Measurements from ENCODE around the gene PHB1. TPM values are rescaled to one million over a fixed set of nuclear protein-coding genes. Genes with fewer than 3 reads are reported as not detected.

PHB1 gene
- total and polyA plus RNA-seq, 5 experiments from 2014 or later: 61.8 to 196 (median 156) TPM

DNA sequence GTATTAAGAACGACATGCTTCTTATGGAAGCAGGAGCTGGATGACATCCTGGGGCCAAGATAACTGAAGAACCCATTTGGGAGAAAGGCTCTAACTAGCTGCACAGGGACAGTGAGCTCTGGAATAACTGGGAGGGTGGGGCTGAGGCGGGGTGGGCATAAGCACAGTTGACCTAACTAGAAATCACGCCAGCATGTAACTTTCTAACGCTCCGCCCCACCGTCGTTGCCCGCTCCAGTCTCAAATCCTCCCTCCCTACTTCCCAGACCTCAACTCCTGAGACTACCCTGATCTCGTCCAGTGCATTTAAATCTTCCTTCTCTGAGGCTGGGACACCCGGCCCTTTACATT, 436 bp downstream of the PHB1 start:
- Mint-ChIP-seq H3K4me3 (peak overlapping the region; percentile 89 to 100 (median 97)), H3K9me3 (no peaks in the 10 kb centered on the region), H3K36me3 (peaks cover 4 to 43% (median 11%) of the 10 kb centered on the region in 3 donors), H3K4me1 (peaks cover 12 to 40% (median 29%) of the 10 kb centered on the region in 4 donors), H3K27me3 (no peaks in the 10 kb centered on the region), H3K27ac (peak overlapping the region; percentile 84 to 98 (median 92))
- DNase-seq (no peak), ATAC-seq (no peak)
- POLR2A ChIA-PET: interaction anchor here (0.5 to 1.5 kb wide), 6 partner anchors 26 to 930 kb away, joined by 3 to 6 read pairs (median 4); partner anchors contain the start of gene FAM117A

DNA sequence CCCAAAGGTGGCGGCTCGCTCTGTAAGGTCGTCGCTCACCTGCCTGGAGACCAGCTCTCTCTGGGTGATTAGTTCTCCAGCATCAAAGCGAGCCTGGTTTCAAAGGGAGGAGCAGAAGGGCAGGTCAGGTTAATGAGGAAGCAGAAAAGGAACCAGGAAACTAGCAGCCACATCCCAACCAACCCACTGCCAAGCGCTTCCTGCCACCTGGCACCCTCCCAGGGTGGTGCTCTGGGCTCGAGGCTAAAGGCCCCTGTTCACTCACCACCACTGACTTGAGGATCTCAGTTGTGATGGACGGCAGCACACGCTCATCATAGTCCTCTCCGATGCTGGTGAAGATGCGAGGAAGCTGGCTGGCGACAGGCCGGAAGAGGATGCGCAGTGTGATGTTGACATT, 5.6 kb downstream of the PHB1 start:
- ATAC-seq (no peak), DNase-seq (no peak)
- POLR2A ChIA-PET: interaction anchor here (0.5 kb wide), 1 partner anchor 120 kb away, joined by 5 read pairs; no protein-coding TSS in a partner anchor
- no peaks in the 10 kb centered on the region for H3K27me3 Mint-ChIP-seq
- no peaks in the 10 kb centered on the region for H3K9me3 Mint-ChIP-seq
- H3K4me1 Mint-ChIP-seq: peaks cover 13 to 55% (median 38%) of the 10 kb centered on the region in 4 donors
- no peak overlapping the region for H3K4me3 Mint-ChIP-seq
- H3K27ac Mint-ChIP-seq: peak overlapping the region in 1 of 10 donors; percentile 29
- peaks cover 14 to 94% (median 33%) of the 10 kb centered on the region in 3 donors for H3K36me3 Mint-ChIP-seq

DNA sequence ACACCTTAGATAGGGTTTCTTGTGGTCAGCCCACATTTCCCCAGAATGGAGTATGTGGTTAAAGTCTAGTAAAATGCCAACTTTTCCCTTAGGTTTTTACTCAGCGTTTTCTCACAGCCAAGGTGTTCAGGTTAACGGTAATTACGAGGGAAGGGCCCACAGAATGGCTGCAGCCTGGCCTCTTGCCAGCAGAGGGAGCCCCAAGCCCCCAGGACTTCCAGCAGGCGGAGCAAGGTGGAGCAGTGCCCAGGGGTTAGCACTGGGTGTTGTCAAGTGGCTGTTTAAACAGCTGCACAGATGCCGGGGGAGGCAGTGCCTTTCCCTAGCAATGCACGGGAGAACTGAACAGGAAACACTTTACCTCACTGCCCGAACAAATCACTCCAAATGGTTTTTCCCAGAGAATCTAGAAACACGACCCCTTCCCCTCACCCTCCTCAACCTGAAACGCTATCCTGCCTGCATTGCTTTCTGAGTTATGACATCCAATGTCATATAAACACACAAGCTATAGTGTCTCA, 6.6 kb downstream of the PHB1 start:
- Mint-ChIP-seq H3K27me3 (no peaks in the 10 kb centered on the region), H3K9me3 (no peaks in the 10 kb centered on the region), H3K4me1 (peaks cover 18 to 56% (median 42%) of the 10 kb centered on the region in 4 donors), H3K4me3 (no peak overlapping the region), H3K36me3 (peaks cover 14 to 98% (median 33%) of the 10 kb centered on the region in 3 donors), H3K27ac (peak overlapping the region in 8 of 10 donors; percentile 13 to 79 (median 60))
- peak; percentile 69 to 89 (median 82) for DNase-seq
- POLR2A ChIA-PET: interaction anchor here (0.7 to 1.4 kb wide), 2 partner anchors 43 to 148 kb away, joined by 3 to 6 read pairs; no protein-coding TSS in a partner anchor
- peak; percentile 94 to 98 for ATAC-seq

DNA sequence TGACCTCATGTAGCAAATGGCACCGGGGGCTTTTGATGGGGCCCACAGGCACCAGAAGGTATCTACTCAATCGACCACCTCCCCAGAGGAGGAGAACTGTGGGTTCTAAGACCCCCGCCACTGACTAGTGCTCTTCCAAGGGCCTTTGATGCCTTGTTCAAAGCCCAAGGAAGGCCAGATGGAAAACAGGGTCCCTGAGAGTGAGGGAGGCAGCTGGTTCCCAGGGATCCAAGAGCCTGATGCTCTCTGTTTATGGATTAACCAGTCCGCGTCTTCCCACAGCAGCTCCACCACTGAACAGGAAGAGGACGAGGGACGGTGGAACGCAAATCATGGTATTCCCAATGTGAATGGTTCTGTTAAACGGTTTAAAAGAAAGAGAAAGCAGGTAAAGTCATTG, 7.6 kb downstream of the PHB1 start:
- ATAC-seq (no peak), DNase-seq (no peak)
- peak overlapping the region in 1 of 10 donors; percentile 58 for H3K27ac Mint-ChIP-seq
- H3K4me1 Mint-ChIP-seq: peaks cover 20 to 57% (median 44%) of the 10 kb centered on the region in 4 donors
- H3K27me3 Mint-ChIP-seq: no peaks in the 10 kb centered on the region
- POLR2A ChIA-PET: interaction anchor here (0.8 to 1.4 kb wide), 2 partner anchors 20 to 149 kb away, joined by 3 to 6 read pairs; no protein-coding TSS in a partner anchor
- no peak overlapping the region for H3K4me3 Mint-ChIP-seq
- peaks cover 14 to 95% (median 29%) of the 10 kb centered on the region in 3 donors for H3K36me3 Mint-ChIP-seq
- no peaks in the 10 kb centered on the region for H3K9me3 Mint-ChIP-seq

DNA sequence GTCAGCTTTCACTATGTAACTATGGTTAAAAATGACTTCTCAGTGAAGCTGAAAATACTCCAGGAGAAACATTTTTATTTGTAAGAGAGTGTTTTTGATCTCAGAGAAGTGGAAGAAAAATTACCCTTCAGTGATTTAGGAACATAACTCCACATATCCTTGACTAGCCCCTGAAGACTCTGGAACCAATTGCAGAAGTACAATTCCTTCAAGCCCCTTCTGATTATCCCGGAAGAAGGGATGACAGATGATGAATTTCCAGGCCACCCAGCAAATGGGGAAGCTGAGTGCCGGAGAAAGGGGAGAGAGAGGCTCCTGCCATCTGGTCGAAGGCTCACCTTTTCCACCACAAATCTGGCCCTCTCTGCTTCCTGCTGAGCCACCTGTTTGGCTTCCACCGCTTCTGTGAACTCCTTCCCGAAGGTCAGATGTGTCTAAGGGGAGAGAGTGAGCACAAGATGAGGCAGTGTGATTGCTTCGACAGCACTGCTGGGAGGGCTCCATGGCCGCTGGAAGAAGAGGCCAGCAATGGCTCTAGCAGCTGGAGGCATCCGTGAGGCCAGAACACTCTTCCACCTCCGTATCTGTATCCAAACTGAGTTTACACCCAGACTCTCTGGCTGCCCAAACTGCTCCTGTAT, 8.1 kb downstream of the PHB1 start:
- DNase-seq (no peak), ATAC-seq (no peak)
- Mint-ChIP-seq H3K4me3 (no peak overlapping the region), H3K27me3 (no peaks in the 10 kb centered on the region), H3K27ac (peak overlapping the region in 1 of 10 donors; percentile 58), H3K36me3 (peaks cover 11 to 89% (median 26%) of the 10 kb centered on the region in 3 donors), H3K9me3 (no peaks in the 10 kb centered on the region), H3K4me1 (peaks cover 18 to 55% (median 42%) of the 10 kb centered on the region in 4 donors)
- POLR2A ChIA-PET: interaction anchor here (0.5 to 0.8 kb wide), 3 partner anchors 10 to 107 kb away, joined by 3 to 4 read pairs (median 3); no protein-coding TSS in a partner anchor

DNA sequence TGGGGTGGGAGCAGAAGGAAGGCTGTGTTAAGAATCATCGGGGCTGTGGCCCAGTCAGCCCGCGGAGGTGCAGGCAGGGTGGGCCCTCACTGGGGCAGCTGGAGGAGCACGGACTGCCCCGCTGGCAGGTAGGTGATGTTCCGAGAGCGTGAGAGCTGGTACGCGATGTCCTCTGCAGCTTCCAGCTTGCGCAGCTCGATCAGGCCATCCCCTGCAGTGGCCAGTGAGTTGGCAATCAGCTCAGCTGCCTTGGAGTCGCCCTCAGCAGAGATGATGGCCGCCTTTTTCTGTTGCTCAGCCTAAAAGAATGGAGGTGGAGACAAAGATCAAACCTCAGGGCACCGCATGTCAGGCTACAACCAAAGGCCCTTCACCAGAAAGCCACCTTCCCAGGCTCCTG, 9.8 kb downstream of the PHB1 start:
- POLR2A ChIA-PET: no interaction called here
- peaks cover 10 to 73% (median 24%) of the 10 kb centered on the region in 3 donors for H3K36me3 Mint-ChIP-seq
- no peaks in the 10 kb centered on the region for H3K27me3 Mint-ChIP-seq
- DNase-seq (no peak), ATAC-seq (no peak)
- peak overlapping the region in 8 of 10 donors; percentile 43 to 94 (median 86) for H3K27ac Mint-ChIP-seq
- H3K4me1 Mint-ChIP-seq: peaks cover 18 to 52% (median 40%) of the 10 kb centered on the region in 4 donors
- H3K4me3 Mint-ChIP-seq: peak overlapping the region in 3 of 10 donors; percentile 51 to 63 (median 59)
- no peaks in the 10 kb centered on the region for H3K9me3 Mint-ChIP-seq

DNA sequence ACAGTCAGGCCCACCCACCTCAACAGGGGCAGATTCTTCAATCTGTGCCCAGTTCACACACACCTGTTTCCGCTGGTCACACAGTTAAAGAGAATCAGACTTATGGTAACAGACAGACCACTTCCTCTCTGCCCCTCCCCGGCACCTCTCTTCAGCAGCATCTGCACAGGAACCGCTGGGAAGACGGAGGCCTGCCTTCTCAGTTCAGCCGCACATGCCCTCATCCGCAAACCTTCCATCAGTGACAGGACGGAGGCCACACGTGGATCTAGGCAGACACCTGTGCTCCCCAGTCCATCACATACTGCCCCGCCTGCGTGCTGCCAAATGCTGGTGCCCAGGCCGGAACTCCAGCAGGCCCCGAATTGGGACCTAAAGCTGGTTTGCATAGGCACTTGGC, 10.3 kb downstream of the PHB1 start:
- POLR2A ChIA-PET: no interaction called here
- Mint-ChIP-seq H3K36me3 (peaks cover 10 to 67% (median 24%) of the 10 kb centered on the region in 3 donors), H3K4me1 (peaks cover 18 to 52% (median 40%) of the 10 kb centered on the region in 4 donors), H3K9me3 (no peaks in the 10 kb centered on the region), H3K4me3 (peak overlapping the region in 8 of 10 donors; percentile 19 to 65 (median 54)), H3K27ac (peak overlapping the region; percentile 38 to 94 (median 82)), H3K27me3 (no peaks in the 10 kb centered on the region)
- ATAC-seq (peak; percentile 42 to 65), DNase-seq (peak in 5 of 10 donors; percentile 18 to 40 (median 31))

DNA sequence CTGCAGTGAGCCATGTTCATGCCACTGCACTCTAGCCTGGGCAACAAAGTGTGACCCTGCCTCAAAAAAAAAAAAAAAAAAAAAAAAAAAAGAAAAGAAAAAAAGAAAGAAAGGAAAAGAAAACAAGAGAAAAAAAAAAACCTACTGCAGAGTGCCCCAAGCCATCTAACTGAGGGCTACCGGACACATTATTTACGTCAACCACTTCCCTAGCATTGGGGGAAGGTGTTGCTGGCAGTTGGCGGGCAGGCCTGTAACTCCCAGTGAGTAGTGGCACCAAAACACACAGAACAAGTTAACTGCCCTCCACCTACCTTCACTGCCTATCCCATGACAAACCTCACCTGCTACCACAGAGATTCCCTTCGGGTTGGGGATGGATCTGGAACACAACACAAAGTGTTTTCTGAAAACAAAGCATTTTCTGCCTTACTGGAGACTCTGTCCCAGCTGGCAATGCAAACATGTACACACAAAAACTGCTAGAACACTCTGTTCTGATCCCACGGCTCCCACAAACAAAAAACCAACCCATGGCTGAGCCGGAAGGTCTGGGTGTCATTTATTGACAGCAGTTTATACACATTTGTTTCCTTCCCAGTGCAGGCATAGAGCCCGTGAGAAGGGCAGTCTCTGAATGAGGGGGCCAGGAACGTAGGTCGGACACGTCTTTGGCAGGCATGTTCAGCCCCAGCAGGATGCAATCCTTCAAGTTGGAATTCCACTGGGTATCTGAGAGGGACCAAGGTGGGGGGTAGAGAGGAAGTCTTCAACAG, 11.0 kb downstream of the PHB1 start:
- POLR2A ChIA-PET: interaction anchor here (0.7 kb wide), 1 partner anchor 33 kb away, joined by 8 read pairs; no protein-coding TSS in a partner anchor
- no peaks in the 10 kb centered on the region for H3K9me3 Mint-ChIP-seq
- H3K4me3 Mint-ChIP-seq: peak overlapping the region in 8 of 10 donors; percentile 20 to 65 (median 54)
- peak; percentile 9 to 23 for ATAC-seq
- DNase-seq: peak in 2 of 10 donors; percentile 23 to 27
- no peaks in the 10 kb centered on the region for H3K27me3 Mint-ChIP-seq
- H3K4me1 Mint-ChIP-seq: peaks cover 18 to 48% (median 40%) of the 10 kb centered on the region in 4 donors
- peaks cover 10 to 61% (median 22%) of the 10 kb centered on the region in 3 donors for H3K36me3 Mint-ChIP-seq
- peak overlapping the region; percentile 38 to 94 (median 82) for H3K27ac Mint-ChIP-seq

DNA sequence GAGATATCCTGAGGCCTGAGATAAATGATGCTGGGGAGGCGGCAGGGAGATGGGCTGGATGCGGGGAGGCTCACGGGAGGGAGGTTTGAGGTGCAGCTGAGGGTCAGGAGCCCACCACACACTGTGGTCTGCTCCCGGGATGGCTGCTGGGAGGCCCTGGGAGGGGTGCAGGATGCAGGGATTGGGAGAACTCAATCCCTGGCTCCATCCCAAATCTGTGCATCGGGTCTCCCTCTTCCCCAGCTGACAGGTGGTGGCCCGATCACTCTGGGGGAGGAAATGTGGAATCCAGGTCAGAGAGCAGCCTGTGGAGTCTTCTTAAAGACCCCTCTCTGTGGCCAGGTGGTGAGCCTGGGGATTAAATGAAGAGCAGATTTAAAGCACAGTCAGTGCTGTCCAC, 12.0 kb downstream of the PHB1 start:
- no peak overlapping the region for H3K4me3 Mint-ChIP-seq
- POLR2A ChIA-PET: interaction anchor here (0.7 kb wide), 1 partner anchor 32 kb away, joined by 8 read pairs; no protein-coding TSS in a partner anchor
- H3K27me3 Mint-ChIP-seq: no peaks in the 10 kb centered on the region
- no peaks in the 10 kb centered on the region for H3K9me3 Mint-ChIP-seq
- H3K27ac Mint-ChIP-seq: peak overlapping the region in 4 of 10 donors; percentile 18 to 90 (median 55)
- H3K4me1 Mint-ChIP-seq: peaks cover 16 to 39% (median 31%) of the 10 kb centered on the region in 4 donors
- ATAC-seq (no peak), DNase-seq (no peak)
- H3K36me3 Mint-ChIP-seq: peaks cover 10 to 51% (median 19%) of the 10 kb centered on the region in 3 donors

DNA sequence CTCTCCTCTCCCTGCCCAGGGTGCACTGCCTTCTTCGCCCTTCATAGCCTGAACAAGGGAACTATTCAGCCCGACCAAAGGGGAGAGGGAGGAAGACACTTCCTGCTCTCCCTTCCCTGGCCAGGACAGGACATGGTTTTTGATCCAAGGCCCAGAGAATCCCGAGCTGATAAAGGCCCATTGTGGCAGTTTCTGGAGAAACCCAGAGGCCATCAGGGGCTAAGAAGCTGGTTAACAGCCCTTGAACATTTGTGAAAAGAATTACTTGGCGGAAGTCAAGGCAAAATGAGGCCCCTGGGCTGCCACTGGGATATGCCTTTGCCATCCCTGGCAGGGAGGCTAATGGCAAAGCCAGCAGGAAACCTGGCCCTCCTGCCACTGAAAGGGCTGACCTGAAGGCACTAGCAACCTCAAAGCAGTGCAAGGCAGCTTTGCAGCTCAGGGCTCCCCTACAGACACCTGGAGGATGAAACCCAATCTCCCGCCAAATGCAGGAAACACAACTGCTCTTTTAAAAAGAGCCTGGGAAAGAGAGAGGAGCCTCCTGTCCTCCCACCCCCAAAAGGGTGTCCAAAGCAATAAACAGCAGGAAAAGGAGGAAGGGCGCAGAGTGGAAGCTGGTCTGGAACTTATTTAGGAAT, 12.6 kb downstream of the PHB1 start:
- DNase-seq: no peak
- peaks cover 16 to 39% (median 30%) of the 10 kb centered on the region in 4 donors for H3K4me1 Mint-ChIP-seq
- H3K27ac Mint-ChIP-seq: peak overlapping the region in 4 of 10 donors; percentile 18 to 81 (median 46)
- H3K4me3 Mint-ChIP-seq: peak overlapping the region in 1 of 10 donors; percentile 22
- peaks cover 10 to 45% (median 19%) of the 10 kb centered on the region in 3 donors for H3K36me3 Mint-ChIP-seq
- no peaks in the 10 kb centered on the region for H3K9me3 Mint-ChIP-seq
- POLR2A ChIA-PET: interaction anchor here (0.5 kb wide), 1 partner anchor 89 kb away, joined by 6 read pairs; no protein-coding TSS in a partner anchor
- H3K27me3 Mint-ChIP-seq: no peaks in the 10 kb centered on the region
- ATAC-seq: no peak

DNA sequence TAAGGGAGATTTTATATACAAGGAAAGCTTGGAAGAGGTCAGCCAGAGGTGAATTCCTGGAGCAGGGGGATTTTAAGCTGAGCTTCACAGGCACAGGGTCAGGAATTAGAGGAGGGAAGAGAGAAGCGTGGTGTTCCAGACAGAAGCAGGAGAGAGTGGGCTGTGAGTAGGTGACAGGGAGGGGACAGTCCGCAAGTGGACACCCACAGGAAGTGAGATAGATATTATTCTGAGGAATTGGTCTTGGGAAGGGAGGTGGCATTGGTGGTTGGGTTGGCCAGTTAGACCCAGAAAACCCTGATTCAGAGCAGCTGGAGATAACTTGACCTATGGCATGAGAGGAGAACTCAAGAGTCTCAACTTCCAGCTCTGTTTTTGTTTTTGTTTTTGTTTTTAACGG, 14.7 kb downstream of the PHB1 start:
- POLR2A ChIA-PET: interaction anchor here (0.6 to 1.2 kb wide), 3 partner anchors 33 to 58 kb away, joined by 3 to 6 read pairs (median 5); no protein-coding TSS in a partner anchor
- H3K27me3 Mint-ChIP-seq: no peaks in the 10 kb centered on the region
- DNase-seq: no peak
- H3K27ac Mint-ChIP-seq: peak overlapping the region in 2 of 10 donors; percentile 5 to 52
- no peak overlapping the region for H3K4me3 Mint-ChIP-seq
- H3K9me3 Mint-ChIP-seq: no peaks in the 10 kb centered on the region
- no peak for ATAC-seq
- H3K4me1 Mint-ChIP-seq: peaks cover 17 to 31% (median 28%) of the 10 kb centered on the region in 4 donors
- H3K36me3 Mint-ChIP-seq: peaks cover 4 to 24% (median 4%) of the 10 kb centered on the region in 3 donors
